ENCODE measurements around the gene SNCG.
"Not testable (repeated sequence)": the region's sequence is repeated elsewhere in the genome, so short reads cannot be mapped to it uniquely, and the experiment has no call there.

Gene SNCG

GRCh38 chr10:86944907-86945306 is 13.5 kb upstream of the SNCG start:
- TF ChIP-seq CTCF (IDR thresholded peaks at IDR 0.05; ENCODE audit: control insufficient read depth, extremely low read depth, insufficient read depth), result no peak
- no peak overlapping the region for H3K4me3 ChIP-seq (ENCODE audit: low read depth, low read length)
- DNase-seq (ENCODE audit: low read depth), result no peak

- no peak for DNase-seq (ENCODE audit: low read depth)
- TF ChIP-seq CTCF (IDR thresholded peaks at IDR 0.05; ENCODE audit: control insufficient read depth, extremely low read depth, insufficient read depth), result 0 out of 2 replicates have a peak, but pooled peaks have one; percentile 7
- H3K4me3 ChIP-seq (ENCODE audit: low read depth, low read length), result no peak overlapping the region
These were observed 12.8 kb upstream of the SNCG start for GRCh38 chr10:86945361-86946212.

- H3K4me3 ChIP-seq (ENCODE audit: low read depth, low read length), result no peak overlapping the region
- TF ChIP-seq CTCF (IDR thresholded peaks at IDR 0.05; ENCODE audit: control insufficient read depth, extremely low read depth, insufficient read depth), result no peak
- no peak for DNase-seq (ENCODE audit: low read depth)
These were observed 11.9 kb upstream of the SNCG start for GRCh38 chr10:86946213-86947155.

- H3K4me3 ChIP-seq (ENCODE audit: low read depth, low read length); DNase-seq (ENCODE audit: low read depth): not testable (repeated sequence)
These were observed 10.6 kb upstream of the SNCG start for GRCh38 chr10:86947806-86948205.

- no peak overlapping the region for H3K4me3 ChIP-seq (ENCODE audit: low read depth, low read length)
- TF ChIP-seq CTCF (IDR thresholded peaks at IDR 0.05; ENCODE audit: control insufficient read depth, extremely low read depth, insufficient read depth), result no peak
- DNase-seq (ENCODE audit: low read depth), result no peak
These were observed 8.1 kb upstream of the SNCG start for GRCh38 chr10:86950349-86950748.

GRCh38 chr10:86951184-86951761 is 7.1 kb upstream of the SNCG start:
- no peak overlapping the region for H3K4me3 ChIP-seq (ENCODE audit: low read depth, low read length)
- TF ChIP-seq CTCF (IDR thresholded peaks at IDR 0.05; ENCODE audit: control insufficient read depth, extremely low read depth, insufficient read depth), result no peak
- no peak for DNase-seq (ENCODE audit: low read depth)

- no peak overlapping the region for H3K4me3 ChIP-seq (ENCODE audit: low read depth, low read length)
- TF ChIP-seq CTCF (IDR thresholded peaks at IDR 0.05; ENCODE audit: control insufficient read depth, extremely low read depth, insufficient read depth), result no peak
- no peak for DNase-seq (ENCODE audit: low read depth)
These were observed 6.3 kb upstream of the SNCG start for GRCh38 chr10:86952106-86952505.

- DNase-seq (ENCODE audit: low read depth); H3K4me3 ChIP-seq (ENCODE audit: low read depth, low read length): not testable (repeated sequence)
These were observed 5.7 kb upstream of the SNCG start for GRCh38 chr10:86952697-86953096.
